Activated CD4-positive, alpha-beta T cell treated with anti-CD3 and anti-CD28 coated beads for 36 hours (primary cell): ENCODE measurements around the gene STIM2. TPM values are rescaled to one million over a fixed set of nuclear protein-coding genes. Genes with fewer than 3 reads are reported as not detected.
A peak's percentile ranks its signal among the peaks of the same experiment; 100 is the strongest.

Experiments used
- ATAC-seq: fragments of 200-7000 bp; cut with Tn5 transposase; one replicate; pipeline ENCODE4 v1.10.0; 2021; ENCODE audit warnings: mild to moderate bottlenecking, moderate library complexity
- CTCF ChIA-PET: fragments of 350-600 bp; sonication (Branson Sonifier 250); formaldehyde crosslinking; loops from one replicate; lab custom pipeline; 2021; ENCODE audit warnings: antibody characterized with exemption; lab: Charles Lee
- POLR2A ChIA-PET: fragments of 350-600 bp; sonication (Branson Sonifier 250); formaldehyde crosslinking; loops from one replicate; lab custom pipeline; 2021; ENCODE audit warnings: antibody characterized with exemption, inconsistent platforms; lab: Charles Lee
- DNase-seq: peaks from one replicate; pipeline ENCODE4 v3.0.0-alpha.2; 2020
- H3K27ac Mint-ChIP-seq: one replicate; pipeline ENCODE4 v1.8.0; 2021; ENCODE audit warnings: mixed read lengths
- H3K27me3 Mint-ChIP-seq: one replicate; pipeline ENCODE4 v1.8.0; 2021; ENCODE audit warnings: mixed read lengths
- H3K36me3 Mint-ChIP-seq: one replicate; pipeline ENCODE4 v1.8.0; 2021; ENCODE audit warnings: low read depth, mixed read lengths
- H3K4me1 Mint-ChIP-seq: one replicate; pipeline ENCODE4 v1.8.0; 2021; ENCODE audit warnings: mixed read lengths
- H3K4me3 Mint-ChIP-seq: one replicate; pipeline ENCODE4 v1.8.0; 2021; ENCODE audit warnings: mild to moderate bottlenecking, moderate library complexity, mixed read lengths
- H3K9me3 Mint-ChIP-seq: one replicate; pipeline ENCODE4 v1.8.0; 2021; ENCODE audit warnings: low read depth, mixed read lengths
- intact Hi-C, 2 experiments: fragments of 100-400 bp; cut with DNase I in 1 of 2; cut with micrococcal nuclease in 1 of 2; formaldehyde crosslinking; loops; one replicate each; pipeline versions ENCODE4 v1.14.2 to v1.15.1; 2022 to 2024; cut with DNase I, micrococcal nuclease
- total RNA-seq, 2 experiments: library from RNA; stranded (reverse); gene quantifications; one replicate each; pipeline ENCODE4 v1.2.3, GENCODE V29; 2021

STIM2 gene
- total RNA-seq, 2 experiments from 2014 or later, result 32.9 to 36.4 TPM

DNA sequence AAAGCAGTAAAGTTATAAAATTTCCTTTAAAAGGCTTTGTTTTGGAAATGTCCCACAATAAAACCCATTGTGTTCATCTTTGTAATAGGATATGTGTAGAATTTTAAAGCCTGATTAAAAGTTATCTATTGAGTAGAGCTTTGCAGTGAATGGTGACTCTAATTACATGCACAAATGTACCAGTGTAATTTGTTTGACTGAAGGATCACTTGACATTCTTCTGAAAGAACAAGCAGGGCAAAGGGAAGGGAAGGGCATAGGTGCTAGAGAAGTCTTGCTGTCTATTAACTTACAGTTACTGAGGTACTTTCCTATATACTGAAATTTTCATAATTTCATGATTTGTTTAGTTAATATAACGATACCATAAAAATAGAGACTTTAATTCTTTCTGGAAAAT lies 70.8 kb downstream of the STIM2 start:
- intact Hi-C loops, result no loop called here
- Mint-ChIP-seq H3K36me3 (peaks cover 10% of the 10 kb centered on the region), H3K27me3 (no peaks in the 10 kb centered on the region), H3K4me3 (no peak overlapping the region), H3K27ac (no peak overlapping the region), H3K9me3 (no peaks in the 10 kb centered on the region), H3K4me1 (peaks cover 33% of the 10 kb centered on the region)
- CTCF ChIA-PET, result no interaction called here
- no peak for ATAC-seq
- DNase-seq, result no peak
- POLR2A ChIA-PET, result no interaction called here

DNA sequence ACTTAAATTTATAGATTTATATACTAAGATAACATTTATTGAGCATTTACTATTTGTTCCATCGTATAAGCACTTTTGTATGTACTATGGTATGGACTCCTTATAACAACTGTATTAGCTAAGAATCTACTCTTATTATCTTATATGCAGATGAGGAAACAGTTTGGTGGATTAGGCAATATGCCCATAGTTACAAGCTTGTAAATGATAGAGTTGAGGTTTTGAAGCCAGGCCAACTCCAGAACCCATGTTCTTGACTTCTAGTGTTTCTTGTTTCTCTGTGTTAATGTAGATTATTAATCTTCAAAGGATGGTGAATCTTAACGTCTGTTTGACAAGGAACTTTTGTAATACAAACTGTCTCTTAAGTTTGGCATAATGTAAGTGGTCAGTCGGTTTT lies 71.3 kb downstream of the STIM2 start:
- H3K27ac Mint-ChIP-seq, result no peak overlapping the region
- DNase-seq (no peak), ATAC-seq (no peak)
- H3K9me3 Mint-ChIP-seq, result no peaks in the 10 kb centered on the region
- ChIA-PET POLR2A (no interaction called here), CTCF (interaction anchor here (1.7 kb wide), 1 partner anchor 15 kb away, joined by 4 read pairs; no protein-coding TSS in a partner anchor)
- H3K4me1 Mint-ChIP-seq, result peaks cover 37% of the 10 kb centered on the region
- no peak overlapping the region for H3K4me3 Mint-ChIP-seq
- H3K36me3 Mint-ChIP-seq, result peaks cover 10% of the 10 kb centered on the region
- intact Hi-C loops, result no loop called here
- no peaks in the 10 kb centered on the region for H3K27me3 Mint-ChIP-seq

GRCh38 chr4:26935397-26935796 lies 74.8 kb downstream of the STIM2 start:
- ATAC-seq (no peak), DNase-seq (no peak)
- H3K4me1 Mint-ChIP-seq, result peaks cover 45% of the 10 kb centered on the region
- intact Hi-C loops, result no loop called here
- H3K27me3 Mint-ChIP-seq, result no peaks in the 10 kb centered on the region
- H3K36me3 Mint-ChIP-seq, result peaks cover 10% of the 10 kb centered on the region
- POLR2A ChIA-PET, result no interaction called here
- H3K4me3 Mint-ChIP-seq, result no peak overlapping the region
- CTCF ChIA-PET, result interaction anchor here (1.0 kb wide), 1 partner anchor 88 kb away, joined by 4 read pairs; no protein-coding TSS in a partner anchor
- no peak overlapping the region for H3K27ac Mint-ChIP-seq
- H3K9me3 Mint-ChIP-seq, result no peaks in the 10 kb centered on the region

- H3K4me3 Mint-ChIP-seq, result no peak overlapping the region
Observed at GRCh38 chr4:26936284-26937065, 75.8 kb downstream of the STIM2 start.

DNA sequence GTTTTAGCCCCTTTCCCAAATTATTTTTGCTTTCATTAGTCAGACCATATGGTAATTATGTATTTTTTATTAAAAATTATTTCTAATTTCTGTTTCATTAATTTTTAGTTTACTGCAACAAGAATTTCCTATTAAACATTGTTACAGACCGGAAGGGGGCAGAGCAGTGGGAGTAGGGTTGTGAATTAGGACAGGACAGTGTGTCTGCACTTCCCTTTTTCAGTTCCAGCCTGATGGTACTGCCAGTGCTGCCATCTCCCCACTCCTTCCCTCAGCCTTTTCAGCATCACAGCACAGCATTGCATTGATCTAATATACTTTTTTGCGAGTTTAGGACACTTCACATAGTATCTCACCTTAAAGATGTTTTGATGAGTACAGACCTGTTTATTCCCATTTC lies 76.5 kb downstream of the STIM2 start:
- ChIA-PET POLR2A (no interaction called here), CTCF (no interaction called here)
- Mint-ChIP-seq H3K27me3 (no peaks in the 10 kb centered on the region), H3K27ac (no peak overlapping the region), H3K36me3 (peaks cover 12% of the 10 kb centered on the region), H3K4me1 (peaks cover 55% of the 10 kb centered on the region), H3K4me3 (no peak overlapping the region), H3K9me3 (no peaks in the 10 kb centered on the region)
- intact Hi-C loops, result no loop called here
- ATAC-seq (no peak), DNase-seq (no peak)

More at GRCh38 chr4:26936284-26937065, 75.8 kb downstream of the STIM2 start:
- POLR2A ChIA-PET, result no interaction called here
- CTCF ChIA-PET, result no interaction called here
- peak; percentile 55 for ATAC-seq
- intact Hi-C loops, result no loop called here
- peaks cover 13% of the 10 kb centered on the region for H3K36me3 Mint-ChIP-seq
- H3K4me1 Mint-ChIP-seq, result peaks cover 52% of the 10 kb centered on the region
- H3K27ac Mint-ChIP-seq, result no peak overlapping the region
- no peak for DNase-seq
- no peaks in the 10 kb centered on the region for H3K27me3 Mint-ChIP-seq
- H3K9me3 Mint-ChIP-seq, result no peaks in the 10 kb centered on the region

DNA sequence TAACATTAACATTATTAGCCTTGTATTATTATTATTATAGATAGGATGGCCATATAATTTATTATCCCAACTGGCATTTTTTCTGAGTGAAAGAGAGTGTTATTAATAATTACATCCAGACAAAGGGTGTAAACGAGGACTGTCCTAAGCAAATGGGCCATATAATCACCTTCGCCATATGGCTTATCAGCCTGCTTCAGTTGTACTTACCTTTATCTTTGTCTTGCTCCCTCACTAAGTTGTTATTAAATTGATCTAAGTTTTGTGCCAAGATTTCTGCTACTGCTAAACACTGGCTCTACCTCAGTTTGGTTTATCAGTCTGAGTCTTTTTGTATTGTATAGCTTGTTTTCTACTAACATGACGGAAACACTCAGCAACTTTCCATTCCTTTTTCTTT lies 76.9 kb downstream of the STIM2 start:
- Mint-ChIP-seq H3K36me3 (peaks cover 12% of the 10 kb centered on the region), H3K9me3 (no peaks in the 10 kb centered on the region), H3K4me1 (peaks cover 57% of the 10 kb centered on the region), H3K27ac (no peak overlapping the region), H3K4me3 (no peak overlapping the region), H3K27me3 (no peaks in the 10 kb centered on the region)
- ATAC-seq (no peak), DNase-seq (no peak)
- CTCF ChIA-PET, result interaction anchor here (0.6 to 0.7 kb wide), 2 partner anchors 18 to 767 kb away, joined by 3 to 5 read pairs; no protein-coding TSS in a partner anchor
- intact Hi-C loops, result no loop called here
- POLR2A ChIA-PET, result no interaction called here

GRCh38 chr4:26938516-26938915 lies 77.9 kb downstream of the STIM2 start:
- DNase-seq (no peak), ATAC-seq (no peak)
- POLR2A ChIA-PET, result no interaction called here
- Mint-ChIP-seq H3K4me1 (peaks cover 57% of the 10 kb centered on the region), H3K27ac (no peak overlapping the region), H3K9me3 (no peaks in the 10 kb centered on the region), H3K4me3 (no peak overlapping the region), H3K27me3 (no peaks in the 10 kb centered on the region), H3K36me3 (peaks cover 5% of the 10 kb centered on the region)
- intact Hi-C loops, result no loop called here
- CTCF ChIA-PET, result interaction anchor here (0.5 kb wide), 1 partner anchor 52 kb away, joined by 5 read pairs; no protein-coding TSS in a partner anchor

GRCh38 chr4:26941951-26942350 lies 81.3 kb downstream of the STIM2 start:
- peaks cover 3% of the 10 kb centered on the region for H3K9me3 Mint-ChIP-seq
- POLR2A ChIA-PET, result interaction anchor here (0.6 kb wide), 1 partner anchor 84 kb away, joined by 3 read pairs; no protein-coding TSS in a partner anchor
- H3K4me3 Mint-ChIP-seq, result no peak overlapping the region
- ATAC-seq (no peak), DNase-seq (no peak)
- intact Hi-C loops, result no loop called here
- CTCF ChIA-PET, result no interaction called here
- H3K36me3 Mint-ChIP-seq, result peaks cover 16% of the 10 kb centered on the region
- no peak overlapping the region for H3K27ac Mint-ChIP-seq
- H3K27me3 Mint-ChIP-seq, result no peaks in the 10 kb centered on the region
- H3K4me1 Mint-ChIP-seq, result peaks cover 49% of the 10 kb centered on the region

GRCh38 chr4:26942871-26943270 lies 82.2 kb downstream of the STIM2 start:
- H3K4me3 Mint-ChIP-seq, result no peak overlapping the region
- intact Hi-C loops, result no loop called here
- ATAC-seq, result no peak
- peaks cover 45% of the 10 kb centered on the region for H3K4me1 Mint-ChIP-seq
- no peak for DNase-seq
- ChIA-PET CTCF (interaction anchor here (0.6 to 1.5 kb wide), 2 partner anchors 21 to 58 kb away, joined by 3 to 4 read pairs; no protein-coding TSS in a partner anchor), POLR2A (no interaction called here)
- peaks cover 3% of the 10 kb centered on the region for H3K9me3 Mint-ChIP-seq
- peaks cover 19% of the 10 kb centered on the region for H3K36me3 Mint-ChIP-seq
- no peaks in the 10 kb centered on the region for H3K27me3 Mint-ChIP-seq
- no peak overlapping the region for H3K27ac Mint-ChIP-seq

GRCh38 chr4:26943391-26943790 lies 82.8 kb downstream of the STIM2 start:
- peaks cover 44% of the 10 kb centered on the region for H3K4me1 Mint-ChIP-seq
- peaks cover 23% of the 10 kb centered on the region for H3K36me3 Mint-ChIP-seq
- no peaks in the 10 kb centered on the region for H3K27me3 Mint-ChIP-seq
- intact Hi-C loops, result no loop called here
- no peak overlapping the region for H3K4me3 Mint-ChIP-seq
- no peak overlapping the region for H3K27ac Mint-ChIP-seq
- DNase-seq (no peak), ATAC-seq (no peak)
- ChIA-PET CTCF (interaction anchor here (0.6 to 1.5 kb wide), 2 partner anchors 21 to 58 kb away, joined by 3 to 4 read pairs; no protein-coding TSS in a partner anchor), POLR2A (no interaction called here)
- peaks cover 3% of the 10 kb centered on the region for H3K9me3 Mint-ChIP-seq

DNA sequence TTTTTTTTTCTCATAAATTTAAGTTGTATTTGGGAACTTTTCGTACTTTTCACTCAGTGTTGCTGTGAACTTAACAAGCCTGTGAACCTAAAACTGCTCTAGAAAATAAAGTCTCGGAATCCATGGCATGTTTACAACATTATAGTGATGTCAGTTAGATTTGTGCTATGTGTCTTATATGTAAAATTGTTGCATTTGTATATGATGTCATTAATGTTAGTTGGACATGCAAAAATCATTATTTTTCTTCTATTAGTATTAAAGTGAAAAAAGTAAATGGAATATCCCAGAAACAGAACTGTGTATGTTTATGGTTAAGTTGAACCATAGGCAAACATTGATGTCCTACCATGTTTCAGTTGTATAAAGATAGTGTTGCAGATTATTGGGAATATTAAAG lies 85.2 kb downstream of the STIM2 start:
- CTCF ChIA-PET, result no interaction called here
- Mint-ChIP-seq H3K27ac (no peak overlapping the region), H3K4me3 (no peak overlapping the region), H3K4me1 (peaks cover 30% of the 10 kb centered on the region), H3K36me3 (peaks cover 26% of the 10 kb centered on the region), H3K27me3 (no peaks in the 10 kb centered on the region), H3K9me3 (peaks cover 7% of the 10 kb centered on the region)
- ATAC-seq (no peak), DNase-seq (no peak)
- POLR2A ChIA-PET, result no interaction called here
- intact Hi-C loops, result no loop called here

DNA sequence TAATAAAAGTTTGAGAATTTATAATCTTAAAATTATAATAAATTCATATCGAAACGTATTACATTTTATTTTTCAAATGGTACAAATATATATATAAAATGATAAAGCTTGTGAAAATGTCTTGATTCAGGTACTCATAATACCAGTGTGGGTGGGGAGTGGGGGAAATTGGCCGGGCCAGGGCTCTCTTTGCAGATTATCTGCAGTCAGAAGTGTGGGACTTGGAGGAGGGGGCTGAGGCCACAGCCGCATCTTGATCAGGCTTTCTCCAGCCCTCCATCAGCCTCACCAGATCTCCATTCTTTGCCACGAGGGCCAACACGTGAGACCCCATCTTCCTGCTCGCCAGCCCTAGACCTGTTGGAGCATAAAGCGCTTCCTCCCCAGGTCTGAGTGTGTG lies 86.7 kb downstream of the STIM2 start:
- H3K9me3 Mint-ChIP-seq, result peaks cover 13% of the 10 kb centered on the region
- H3K27ac Mint-ChIP-seq, result no peak overlapping the region
- ChIA-PET POLR2A (no interaction called here), CTCF (interaction anchor here (0.9 to 1.1 kb wide), 2 partner anchors 12 to 15 kb away, joined by 4 to 5 read pairs; no protein-coding TSS in a partner anchor)
- no peak for ATAC-seq
- H3K27me3 Mint-ChIP-seq, result no peaks in the 10 kb centered on the region
- intact Hi-C loops, result no loop called here
- DNase-seq, result no peak
- peaks cover 26% of the 10 kb centered on the region for H3K4me1 Mint-ChIP-seq
- peaks cover 30% of the 10 kb centered on the region for H3K36me3 Mint-ChIP-seq
- H3K4me3 Mint-ChIP-seq, result no peak overlapping the region
